H1 (cell line): ENCODE data around the gene MYO7B. TPM values are rescaled to one million over a fixed set of nuclear protein-coding genes. Genes with fewer than 3 reads are reported as not detected.

Source experiments
- CTCF ChIA-PET: fragments of 300-600 bp; sonication (Branson Sonifier 250); formaldehyde crosslinking; loops from one replicate; lab custom pipeline; 2021; ENCODE audit not compliant: partially characterized antibody; lab: Charles Lee
- POLR2A ChIA-PET: fragments of 300-600 bp; sonication (Branson Sonifier 250); formaldehyde crosslinking; loops from one replicate; lab custom pipeline; 2021; ENCODE audit warnings: inconsistent platforms; ENCODE audit not compliant: partially characterized antibody; lab: Charles Lee
- DNase-seq, 2 experiments: peaks; one replicate each; pipeline versions ENCODE4 v3.0.0 to v3.0.0-alpha.2; 2010 to 2022; ENCODE audit warnings: low spot score in 2 of 2, low read depth in 1 of 2, mixed read lengths in 1 of 2
- FAIRE-seq: peaks from 2 replicates; lab custom pipeline; 2011; peaks lifted over from hg19 to GRCh38; lab: Jason Lieb, UNC
- H2AFZ ChIP-seq: 2 replicates; pipeline ENCODE4 v1.8.1; 2012; ENCODE audit warnings: low read length, inconsistent platforms
- H2AK5ac ChIP-seq: 2 replicates; pipeline ENCODE4 v1.6.1; 2013; ENCODE audit warnings: low read depth, low read length
- H2BK120ac ChIP-seq: replicated peaks from 2 replicates; pipeline ENCODE3; 2013; ENCODE audit warnings: low read depth, low read length, inconsistent platforms
- H2BK12ac ChIP-seq: 2 replicates; pipeline ENCODE4 v1.6.1; 2013; ENCODE audit warnings: low read depth, low read length
- H2BK15ac ChIP-seq: 2 replicates; pipeline ENCODE4 v1.6.1; 2013; ENCODE audit warnings: low read length
- H2BK20ac ChIP-seq: 2 replicates; pipeline ENCODE4 v1.6.1; 2013; ENCODE audit warnings: low read length
- H2BK5ac ChIP-seq: 2 replicates; pipeline ENCODE4 v1.6.1; 2013; ENCODE audit warnings: low read depth, low read length
- H3K14ac ChIP-seq: 2 replicates; pipeline ENCODE4 v1.6.1; 2013; ENCODE audit warnings: inconsistent platforms; ENCODE audit not compliant: insufficient read length
- H3K18ac ChIP-seq: 2 replicates; pipeline ENCODE4 v1.6.1; 2013; ENCODE audit warnings: low read length; ENCODE audit errors: extremely low read depth
- H3K23ac ChIP-seq: 2 replicates; pipeline ENCODE4 v1.6.1; 2013; ENCODE audit warnings: inconsistent platforms; ENCODE audit not compliant: insufficient read length
- H3K23me2 ChIP-seq: 2 replicates; pipeline ENCODE4 v1.6.1; 2013; ENCODE audit warnings: low read depth, low read length
- H3K27ac ChIP-seq: 2 replicates; pipeline ENCODE4 v1.6.1; 2011; ENCODE audit warnings: low read depth, low read length, inconsistent platforms
- H3K27me3 ChIP-seq, 4 experiments: replicated peaks in 1 of 4; 1 replicate in 1 of 4; 2 replicates in 3 of 4; pipeline versions ENCODE4 v1.6.1 to v1.8.1; 2011 to 2013; ENCODE audit warnings: low read length in 3 of 4, mild to moderate bottlenecking in 3 of 4, inconsistent platforms in 2 of 4, mixed read lengths in 2 of 4, moderate library complexity in 1 of 4; ENCODE audit not compliant: control insufficient read depth in 3 of 4, insufficient read depth in 3 of 4; ENCODE audit errors: extremely low read depth in 1 of 4
- H3K36me3 ChIP-seq, 4 experiments: 2 replicates each; pipeline versions ENCODE4 v1.6.1 to v1.8.1; 2011 to 2013; ENCODE audit warnings: mild to moderate bottlenecking in 4 of 4, low read length in 3 of 4, moderate library complexity in 2 of 4, control low read depth in 1 of 4, inconsistent platforms in 1 of 4; ENCODE audit not compliant: insufficient read depth in 4 of 4, control insufficient read depth in 2 of 4
- H3K4ac ChIP-seq: replicated peaks from 2 replicates; pipeline ENCODE3; 2013; ENCODE audit warnings: low read length, low read depth, mixed read lengths, inconsistent platforms; ENCODE audit not compliant: insufficient read length
- H3K4me1 ChIP-seq, 4 experiments: replicated peaks in 1 of 4; 1 replicate in 1 of 4; 2 replicates in 3 of 4; pipeline versions ENCODE4 v1.6.1 to v1.8.1; 2011 to 2013; ENCODE audit warnings: low read length in 3 of 4, inconsistent platforms in 2 of 4, mixed read lengths in 1 of 4; ENCODE audit not compliant: insufficient read depth in 4 of 4, control insufficient read depth in 3 of 4
- H3K4me2 ChIP-seq, 2 experiments: 2 replicates each; pipeline versions ENCODE4 v1.6.1 to v1.8.1; 2011 to 2013; ENCODE audit warnings: low read depth in 2 of 2, low read length in 2 of 2, control low read depth in 1 of 2, inconsistent platforms in 1 of 2, mild to moderate bottlenecking in 1 of 2; ENCODE audit not compliant: insufficient read depth in 1 of 2
- H3K4me3 ChIP-seq, 4 experiments: fragments of 200-600, 300-600 bp in 1 of 4; sonication (generic), shearing (Covaris generic), sonication (Bioruptor Twin) in 1 of 4; 2 replicates each; pipeline versions ENCODE4 v1.5.1 to v1.8.1; 2011 to 2016; ENCODE audit warnings: low read length in 4 of 4, low read depth in 3 of 4, control low read depth in 2 of 4, inconsistent platforms in 2 of 4, mild to moderate bottlenecking in 2 of 4, mixed read lengths in 1 of 4, moderate library complexity in 1 of 4; ENCODE audit not compliant: insufficient read depth in 2 of 4; ENCODE audit errors: extremely low read depth in 1 of 4
- H3K56ac ChIP-seq: replicated peaks from 2 replicates; pipeline ENCODE3; 2013; ENCODE audit warnings: low read depth, mild to moderate bottlenecking, mixed read lengths, low read length, inconsistent platforms; ENCODE audit not compliant: insufficient read length
- H3K79me1 ChIP-seq: 2 replicates; pipeline ENCODE4 v1.6.1; 2013; ENCODE audit warnings: low read depth, low read length, control low read depth
- H3K79me2 ChIP-seq, 2 experiments: 2 replicates each; pipeline versions ENCODE4 v1.6.1 to v1.8.1; 2012 to 2013; ENCODE audit warnings: low read length in 2 of 2, mild to moderate bottlenecking in 2 of 2, inconsistent platforms in 1 of 2; ENCODE audit not compliant: insufficient read depth in 2 of 2, control insufficient read depth in 1 of 2
- H3K9ac ChIP-seq, 4 experiments: replicated peaks in 1 of 4; 1 replicate in 1 of 4; 2 replicates in 3 of 4; pipeline versions ENCODE4 v1.6.1 to v1.8.1; 2011 to 2013; ENCODE audit warnings: low read depth in 3 of 4, low read length in 3 of 4, control low read depth in 2 of 4, mild to moderate bottlenecking in 2 of 4, moderate library complexity in 2 of 4, inconsistent platforms in 1 of 4; ENCODE audit errors: extremely low read depth in 1 of 4
- H3K9me3 ChIP-seq, 2 experiments: 2 replicates each; pipeline versions ENCODE4 v1.6.1 to v1.8.1; 2012 to 2013; ENCODE audit warnings: mild to moderate bottlenecking in 2 of 2, moderate library complexity in 2 of 2, control low read depth in 1 of 2, inconsistent platforms in 1 of 2, low read depth in 1 of 2, low read length in 1 of 2, mixed read lengths in 1 of 2; ENCODE audit not compliant: insufficient read depth in 2 of 2
- H4K20me1 ChIP-seq, 2 experiments: replicated peaks in 1 of 2; 2 replicates each; pipeline versions ENCODE3 to v1.8.1; 2011 to 2013; ENCODE audit warnings: inconsistent platforms in 2 of 2, low read length in 2 of 2, mild to moderate bottlenecking in 1 of 2; ENCODE audit not compliant: insufficient read depth in 2 of 2, control insufficient read depth in 1 of 2
- H4K5ac ChIP-seq: 2 replicates; pipeline ENCODE4 v1.6.1; 2013; ENCODE audit warnings: low read length, low read depth, mixed read lengths, inconsistent platforms; ENCODE audit not compliant: insufficient read length
- H4K8ac ChIP-seq: 2 replicates; pipeline ENCODE4 v1.8.0; 2013; ENCODE audit warnings: mild to moderate bottlenecking, moderate library complexity, low read length, inconsistent platforms; ENCODE audit not compliant: insufficient read depth; ENCODE audit errors: extremely low read depth
- H4K91ac ChIP-seq: replicated peaks from 2 replicates; pipeline ENCODE3; 2013; ENCODE audit warnings: low read length, mixed read lengths, inconsistent platforms; ENCODE audit not compliant: insufficient read length
- BCL11A ChIP-seq, 2 experiments: IDR thresholded peaks; one replicate each; pipeline ENCODE4 v1.6.1; 2011; ENCODE audit warnings: low read depth in 2 of 2, low read length in 2 of 2, mild to moderate bottlenecking in 2 of 2
- CHD2 ChIP-seq: IDR thresholded peaks from 2 replicates; pipeline ENCODE4 v1.6.1; 2012; ENCODE audit warnings: low read length, improper control_type of control experiment
- JUND ChIP-seq: IDR thresholded peaks from 2 replicates; pipeline ENCODE4 v1.6.1; 2011; ENCODE audit warnings: mild to moderate bottlenecking, improper control_type of control experiment, low read length
- KDM4A ChIP-seq: IDR thresholded peaks from one replicate; pipeline ENCODE4 v1.7.1; 2012; ENCODE audit warnings: low read depth, mild to moderate bottlenecking, moderate library complexity, low read length, inconsistent platforms; ENCODE audit not compliant: severe bottlenecking
- RFX5 ChIP-seq: IDR thresholded peaks from 2 replicates; pipeline ENCODE4 v1.6.1; 2011; ENCODE audit warnings: low read depth, low read length, improper control_type of control experiment, borderline replicate concordance
- SAP30 ChIP-seq: fragments of 300-600 bp; sonication (generic); IDR thresholded peaks from 2 replicates; pipeline ENCODE4 v1.7.1; 2012; ENCODE audit warnings: low read length, moderate library complexity, mild to moderate bottlenecking, inconsistent platforms; ENCODE audit not compliant: insufficient read depth, insufficient replicate concordance
- SP1 ChIP-seq: IDR thresholded peaks from 2 replicates; pipeline ENCODE4 v1.6.1; 2011; ENCODE audit warnings: low read depth, low read length
- SP4 ChIP-seq: IDR thresholded peaks from 2 replicates; pipeline ENCODE4 v1.6.1; 2012; ENCODE audit warnings: low read length, inconsistent platforms
- TAF7 ChIP-seq: optimal IDR thresholded peaks from 2 replicates; pipeline ENCODE3; 2011; ENCODE audit warnings: low read depth, mild to moderate bottlenecking, inconsistent platforms, low read length, moderate library complexity, borderline replicate concordance
- WGBS, 2 experiments: shearing (Covaris generic) in 1 of 2; methylation state at CpG; one replicate each; pipeline versions ENCODE4 v1.1.6 to v1.1.7; 2013 to 2015; ENCODE audit warnings: low lambda C conversion rate in 2 of 2, mixed read lengths in 2 of 2, inconsistent platforms in 1 of 2, low coverage in 1 of 2, missing lambda C conversion rate in 1 of 2; ENCODE audit not compliant: insufficient replicate concordance in 2 of 2, insufficient coverage in 1 of 2, insufficient read length in 1 of 2; ENCODE audit errors: extremely low coverage in 1 of 2, missing lambda C conversion rate in 1 of 2; 5-methylcytosine and 5-hydroxymethylcytosine counted together
- polyA plus RNA-seq, 7 experiments: library from polyadenylated mRNA; depleted of rRNA in 3 of 7; stranded (reverse) in 5 of 7; unstranded in 2 of 7; fragments of >200 nt in 5 of 7; fragments of 200-250 nt in 2 of 7; gene quantifications; 1 replicate in 5 of 7; 2 replicates in 1 of 7; 4 replicates in 1 of 7; pipeline versions ENCODE4 v1.2.1 to v1.2.3, GENCODE V29; 2011 to 2013; ENCODE audit warnings: missing spikeins in 2 of 7, mixed read lengths in 2 of 7
- total RNA-seq: library from RNA; stranded (reverse); fragmentation: NEBNext Ultra II Directional; extraction: Animal tissue kit (Norgen Biotek cat#: 25700); gene quantifications from 2 replicates; pipeline ENCODE4 v1.2.1, GENCODE V29; 2021
- TF ChIP-seq, protein P1 (sequence below): IDR thresholded peaks from 2 replicates; pipeline ENCODE4 v1.6.1; 2011; ENCODE audit warnings: low read depth, mild to moderate bottlenecking, low read length; ENCODE audit not compliant: insufficient read depth
- TF ChIP-seq, protein P2 (sequence below): IDR thresholded peaks from 2 replicates; pipeline ENCODE4 v1.6.1; 2011; ENCODE audit warnings: low read length, improper control_type of control experiment

MYO7B gene
- total and polyA plus RNA-seq, 2 of the 8 experiments (the other 6 are each of a cell fraction or from before 2014, with no cell fraction given) = not detected

DNA sequence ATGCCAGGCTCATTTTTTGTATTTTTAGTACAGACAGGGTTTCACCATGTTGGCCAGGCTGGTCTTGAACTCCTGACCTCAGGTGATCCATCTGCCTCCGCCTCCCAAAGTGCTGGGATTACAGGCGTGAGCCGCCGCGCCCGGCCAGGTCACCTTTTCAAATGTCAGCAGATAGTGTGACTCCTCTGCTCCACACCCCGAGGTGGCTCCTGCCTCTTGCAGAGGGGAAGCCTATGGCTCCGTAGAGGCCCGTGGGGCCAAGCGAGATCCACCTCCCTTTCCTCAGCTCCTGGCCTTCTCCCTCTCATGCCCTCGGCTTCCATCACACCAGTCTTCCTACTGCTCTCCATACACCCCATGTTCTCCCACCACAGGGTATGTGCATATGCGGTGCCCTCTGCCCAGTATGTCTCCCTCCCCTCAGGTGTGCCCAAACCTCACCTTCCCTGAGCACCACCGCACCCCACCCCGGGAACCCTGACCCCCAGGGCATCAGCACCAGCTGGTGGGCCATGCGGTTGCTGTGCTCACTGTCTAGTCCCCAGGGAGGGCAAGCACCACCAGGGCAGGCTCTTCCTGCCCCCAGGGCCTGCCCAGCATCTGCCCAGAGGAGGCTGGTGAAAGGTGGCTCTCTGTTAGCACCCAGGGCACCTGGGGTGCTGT is 121.2 kb downstream of the MYO7B start:
- H3K23ac ChIP-seq = no peak overlapping the region
- H4K91ac ChIP-seq = no peak overlapping the region
- H3K27ac ChIP-seq = no peak overlapping the region
- H3K79me1 ChIP-seq = no peaks in the 10 kb centered on the region
- no peak overlapping the region for H2BK20ac ChIP-seq
- no peak overlapping the region for H3K4ac ChIP-seq
- H2BK120ac ChIP-seq = no peak overlapping the region
- H3K4me3 ChIP-seq = no peak overlapping the region
- H2BK15ac ChIP-seq = no peak overlapping the region
- H3K9ac ChIP-seq = no peak overlapping the region
- no peak overlapping the region for H2BK12ac ChIP-seq
- no peak overlapping the region for H2AK5ac ChIP-seq
- no peaks in the 10 kb centered on the region; a peak in 3 of 7 replicates for H3K4me1 ChIP-seq
- 97% methylated on average over 9 of the region's 15 CpGs; no CpG with 5 or more reads in 1 of the 2 experiments for WGBS, 2 experiments
- FAIRE-seq (no peak), DNase-seq (no peak)
- no peak overlapping the region for H3K14ac ChIP-seq
- H3K4me2 ChIP-seq = no peak overlapping the region
- no peak overlapping the region for H3K56ac ChIP-seq
- peaks cover 0 to 1% of the 10 kb centered on the region in 2 experiments for H4K20me1 ChIP-seq
- H3K18ac ChIP-seq = no peak overlapping the region
- POLR2A ChIA-PET = no interaction called here
- CTCF ChIA-PET = interaction anchor here (0.8 to 2.4 kb wide), 3 partner anchors 40 to 88 kb away, joined by 3 to 10 read pairs (median 7); no protein-coding TSS in a partner anchor
- H4K8ac ChIP-seq = no peak overlapping the region
- H3K36me3 ChIP-seq = no peaks in the 10 kb centered on the region
- H2BK5ac ChIP-seq = no peak overlapping the region
- no peaks in the 10 kb centered on the region for H3K79me2 ChIP-seq
- H3K9me3 ChIP-seq = no peaks in the 10 kb centered on the region
- no peak overlapping the region for H4K5ac ChIP-seq
- no peaks in the 10 kb centered on the region for H3K23me2 ChIP-seq
- no peak overlapping the region for H2AFZ ChIP-seq
- peaks cover 0 to 2% (median 0%) of the 10 kb centered on the region in 4 experiments; a peak in 1 of 7 replicates for H3K27me3 ChIP-seq
- TF ChIP-seq SP1 (no peak), BCL11A (IDR thresholded peaks at IDR 0.05; ENCODE audit: low read depth in 2 of 2, low read length in 2 of 2) (no peak), TAF7 (no peak), SP4 (no peak), CHD2 (no peak), KDM4A (no peak), JUND (no peak), RFX5 (no peak), SAP30 (no peak)
- TF ChIP-seq, protein P1, sequence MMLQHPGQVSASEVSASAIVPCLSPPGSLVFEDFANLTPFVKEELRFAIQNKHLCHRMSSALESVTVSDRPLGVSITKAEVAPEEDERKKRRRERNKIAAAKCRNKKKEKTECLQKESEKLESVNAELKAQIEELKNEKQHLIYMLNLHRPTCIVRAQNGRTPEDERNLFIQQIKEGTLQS = no peak
- TF ChIP-seq, protein P2, sequence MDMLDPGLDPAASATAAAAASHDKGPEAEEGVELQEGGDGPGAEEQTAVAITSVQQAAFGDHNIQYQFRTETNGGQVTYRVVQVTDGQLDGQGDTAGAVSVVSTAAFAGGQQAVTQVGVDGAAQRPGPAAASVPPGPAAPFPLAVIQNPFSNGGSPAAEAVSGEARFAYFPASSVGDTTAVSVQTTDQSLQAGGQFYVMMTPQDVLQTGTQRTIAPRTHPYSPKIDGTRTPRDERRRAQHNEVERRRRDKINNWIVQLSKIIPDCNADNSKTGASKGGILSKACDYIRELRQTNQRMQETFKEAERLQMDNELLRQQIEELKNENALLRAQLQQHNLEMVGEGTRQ = no peak
